GM18951 (cell line): Measurements from ENCODE around the gene ROBO2.

ENCODE experiments used
- POLR2A ChIP-seq: IDR thresholded peaks from 4 replicates; pipeline ENCODE4 v1.6.1; 2011; ENCODE audit warnings: mild to moderate bottlenecking; ENCODE audit not compliant: insufficient read length, insufficient read depth; ENCODE audit errors: extremely low read depth
- in situ Hi-C: fragments of 300-500 bp; cut with MboI; formaldehyde crosslinking; loops from one replicate; pipeline ENCODE4 v1.12.0; 2022; ENCODE audit warnings: low sequenced_read_pairs, mixed read lengths, inconsistent platforms; ENCODE audit not compliant: unreplicated experiment

Gene ROBO2

GRCh38 chr3:77667901-77668300, 628.0 kb downstream of the ROBO2 start:
- in situ Hi-C loops: no loop called here
- no peak for TF ChIP-seq POLR2A

- TF ChIP-seq POLR2A: no peak
- in situ Hi-C loops: no loop called here
Observed at GRCh38 chr3:77668376-77668775, 628.5 kb downstream of the ROBO2 start.

GRCh38 chr3:77672016-77672415, 632.1 kb downstream of the ROBO2 start:
- TF ChIP-seq POLR2A: no peak
- in situ Hi-C loops: no loop called here

- in situ Hi-C loops: no loop called here
- TF ChIP-seq POLR2A: no peak
Observed at GRCh38 chr3:77682162-77682561, 642.3 kb downstream of the ROBO2 start.

GRCh38 chr3:77684115-77684514, 644.2 kb downstream of the ROBO2 start:
- in situ Hi-C loops: no loop called here

GRCh38 chr3:77685713-77686112, 645.8 kb downstream of the ROBO2 start:
- in situ Hi-C loops: no loop called here
- TF ChIP-seq POLR2A: no peak

More at GRCh38 chr3:77684115-77684514, 644.2 kb downstream of the ROBO2 start:
- no peak for TF ChIP-seq POLR2A

- in situ Hi-C loops: no loop called here
- TF ChIP-seq POLR2A: no peak
Observed at GRCh38 chr3:77686560-77686959, 646.7 kb downstream of the ROBO2 start.

- TF ChIP-seq POLR2A: no peak
- in situ Hi-C loops: no loop called here
Observed at GRCh38 chr3:77687545-77687944, 647.6 kb downstream of the ROBO2 start.

GRCh38 chr3:77690284-77690845, 650.5 kb downstream of the ROBO2 start:
- no peak for TF ChIP-seq POLR2A
- in situ Hi-C loops: no loop called here

GRCh38 chr3:77693147-77693546, 653.2 kb downstream of the ROBO2 start:
- no peak for TF ChIP-seq POLR2A
- in situ Hi-C loops: no loop called here

GRCh38 chr3:77699125-77699691, 659.3 kb downstream of the ROBO2 start:
- in situ Hi-C loops: no loop called here
- no peak for TF ChIP-seq POLR2A
